HG02870 (cell line): ENCODE data around the gene KLHDC7B.

ENCODE experiments used
- ATAC-seq: cut with Tn5 transposase; IDR thresholded peaks from one replicate; pipeline ENCODE4 v1.9.1; 2021; ENCODE audit warnings: mild to moderate bottlenecking, moderate library complexity; ENCODE audit not compliant: unreplicated experiment

Gene KLHDC7B

GRCh38 chr22:50585238-50585637 lies 39.5 kb downstream of the KLHDC7B start:
- ATAC-seq: no peak

GRCh38 chr22:50585781-50586180 lies 40.1 kb downstream of the KLHDC7B start:
- ATAC-seq: no peak

- no peak for ATAC-seq
These were observed 40.7 kb downstream of the KLHDC7B start for GRCh38 chr22:50586416-50586815.

- ATAC-seq: no peak
These were observed 41.7 kb downstream of the KLHDC7B start for GRCh38 chr22:50587407-50587806.

- ATAC-seq: no peak
These were observed 49.5 kb downstream of the KLHDC7B start for GRCh38 chr22:50595189-50595588.

GRCh38 chr22:50597097-50597496 lies 51.4 kb downstream of the KLHDC7B start:
- ATAC-seq: no peak

GRCh38 chr22:50599816-50600455 lies 54.2 kb downstream of the KLHDC7B start:
- ATAC-seq: no peak

GRCh38 chr22:50600538-50600937 lies 54.8 kb downstream of the KLHDC7B start, which contains the start of gene MAPK8IP2:
MAPK8IP2 (plus strand) TSS chr22:50600793; CDS start chr22:50600819, 26 bp downstream.
- no peak for ATAC-seq
